ENCODE data around the gene TCEA2.
"Not testable (repeated sequence)": the region's sequence is repeated elsewhere in the genome, so short reads cannot be mapped to it uniquely, and the experiment has no call there.

Gene TCEA2

GRCh38 chr20:64116016-64116415 is 53.0 kb downstream of the TCEA2 start:
- no peak for DNase-seq
- Histone ChIP-seq H3K27me3 (ENCODE audit: control insufficient read depth in 1 of 2, insufficient read depth in 1 of 2, low read length in 2 of 2) (peaks cover 30 to 66% of the 10 kb centered on the region in 2 experiments), H4K91ac (ENCODE audit: low read length) (no peak overlapping the region), H3K4ac (ENCODE audit: low read depth in 1 of 2, low read length in 2 of 2) (no peak overlapping the region), H3K79me1 (replicated peaks; ENCODE audit: low read length, poor library complexity, severe bottlenecking) (no peaks in the 10 kb centered on the region), H4K8ac (ENCODE audit: low read length) (no peak overlapping the region), H3K14ac (ENCODE audit: low read length in 2 of 2) (no peak overlapping the region), H2BK15ac (ENCODE audit: low read depth, poor library complexity, severe bottlenecking) (no peak overlapping the region), H2BK120ac (ENCODE audit: low read depth, low read length) (no peak overlapping the region), H3K4me3 (ENCODE audit: insufficient read depth in 1 of 2, low read depth in 1 of 2, low read length in 2 of 2) (no peak overlapping the region), H3K18ac (ENCODE audit: low read depth in 1 of 2, low read length in 2 of 2) (no peak overlapping the region), H3K9ac (ENCODE audit: low read length) (no peak overlapping the region), H3K23ac (ENCODE audit: low read length in 2 of 2) (no peak overlapping the region), H3K27ac (ENCODE audit: low read length, poor library complexity, severe bottlenecking) (no peak overlapping the region), H2AK5ac (ENCODE audit: low read length, severe bottlenecking) (no peak overlapping the region), H2BK12ac (ENCODE audit: low read length in 2 of 2) (no peak overlapping the region), H3K9me3 (ENCODE audit: control insufficient read depth, low read length) (no peaks in the 10 kb centered on the region), H3K4me1 (ENCODE audit: control insufficient read depth, insufficient read depth, low read depth, low read length) (peaks cover 8% of the 10 kb centered on the region), H2AFZ (ENCODE audit: low read depth, low read length) (no peak overlapping the region), H3K4me2 (ENCODE audit: low read length, poor library complexity, severe bottlenecking) (no peak overlapping the region), H2BK5ac (ENCODE audit: low read depth, low read length, poor library complexity, severe bottlenecking) (no peak overlapping the region), H3K36me3 (ENCODE audit: control insufficient read depth in 1 of 2, insufficient read depth in 2 of 2, low read depth in 1 of 2, low read length in 2 of 2) (no peaks in the 10 kb centered on the region)
- WGBS, result 87% methylated on average over 21 of the region's 21 CpGs

DNA sequence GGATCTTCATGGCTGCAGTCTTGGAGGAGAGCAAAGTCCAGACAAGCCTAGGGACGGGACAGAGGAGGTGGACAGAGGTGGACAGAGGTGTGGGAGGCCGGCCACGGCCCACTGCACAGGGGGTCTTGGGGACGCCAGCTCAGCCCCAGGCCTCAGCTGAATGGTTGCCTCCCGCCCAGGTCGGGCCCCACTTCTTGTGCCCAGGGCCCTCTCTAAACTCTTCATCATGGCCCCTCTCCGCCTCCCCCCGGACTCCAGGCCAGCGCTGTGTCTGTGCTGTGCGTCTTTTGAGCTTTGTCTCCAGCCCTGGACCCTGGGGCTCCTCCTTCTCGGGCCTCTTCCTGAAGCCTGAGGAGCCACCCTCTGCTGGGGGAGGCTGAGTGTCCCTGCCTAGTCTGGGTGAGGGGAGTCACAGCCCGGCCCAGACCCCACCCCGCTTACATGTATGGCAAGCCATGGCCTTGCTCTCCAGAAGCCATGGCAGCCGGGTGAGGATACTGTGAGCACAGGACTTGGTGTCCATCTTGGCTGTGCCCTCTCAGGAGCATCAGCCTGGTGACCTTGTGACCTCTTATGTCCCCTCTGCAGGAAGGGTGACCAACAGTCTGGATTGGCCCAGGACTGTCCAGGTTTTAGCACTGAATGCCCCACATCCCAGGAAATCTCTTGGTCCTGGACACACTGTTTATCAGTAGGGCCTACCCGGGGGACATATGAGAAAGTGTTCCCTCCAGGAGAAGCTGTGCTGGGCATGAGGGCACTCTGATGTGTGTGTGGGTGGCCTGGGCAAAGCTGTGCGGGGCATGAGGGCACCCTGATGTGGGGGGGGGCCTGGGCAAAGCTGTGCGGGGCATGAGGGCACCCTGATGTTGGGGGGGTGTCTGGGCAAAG is 53.8 kb downstream of the TCEA2 start:
- Histone ChIP-seq H3K9ac (ENCODE audit: low read length) (no peak overlapping the region), H3K4me2 (ENCODE audit: low read length, poor library complexity, severe bottlenecking) (no peak overlapping the region), H4K8ac (ENCODE audit: low read length) (no peak overlapping the region), H3K23ac (ENCODE audit: low read length in 2 of 2) (no peak overlapping the region), H3K14ac (ENCODE audit: low read length in 2 of 2) (no peak overlapping the region), H3K27ac (ENCODE audit: low read length, poor library complexity, severe bottlenecking) (no peak overlapping the region), H2AFZ (ENCODE audit: low read depth, low read length) (no peak overlapping the region), H2AK5ac (ENCODE audit: low read length, severe bottlenecking) (no peak overlapping the region), H3K18ac (ENCODE audit: low read depth in 1 of 2, low read length in 2 of 2) (no peak overlapping the region), H2BK5ac (ENCODE audit: low read depth, low read length, poor library complexity, severe bottlenecking) (no peak overlapping the region), H3K4me3 (ENCODE audit: insufficient read depth in 1 of 2, low read depth in 1 of 2, low read length in 2 of 2) (no peak overlapping the region), H3K4me1 (ENCODE audit: control insufficient read depth, insufficient read depth, low read depth, low read length) (peaks cover 8% of the 10 kb centered on the region), H3K9me3 (ENCODE audit: control insufficient read depth, low read length) (no peaks in the 10 kb centered on the region), H3K36me3 (ENCODE audit: control insufficient read depth in 1 of 2, insufficient read depth in 2 of 2, low read depth in 1 of 2, low read length in 2 of 2) (no peaks in the 10 kb centered on the region), H3K27me3 (ENCODE audit: control insufficient read depth in 1 of 2, insufficient read depth in 1 of 2, low read length in 2 of 2) (peaks cover 38 to 71% of the 10 kb centered on the region in 2 experiments), H2BK15ac (ENCODE audit: low read depth, poor library complexity, severe bottlenecking) (no peak overlapping the region), H3K79me1 (replicated peaks; ENCODE audit: low read length, poor library complexity, severe bottlenecking) (no peaks in the 10 kb centered on the region), H3K4ac (ENCODE audit: low read depth in 1 of 2, low read length in 2 of 2) (no peak overlapping the region), H4K91ac (ENCODE audit: low read length) (no peak overlapping the region), H2BK12ac (ENCODE audit: low read length in 2 of 2) (no peak overlapping the region), H2BK120ac (ENCODE audit: low read depth, low read length) (no peak overlapping the region)
- no peak for DNase-seq
- 83% methylated on average over 15 of the region's 17 CpGs for WGBS

DNA sequence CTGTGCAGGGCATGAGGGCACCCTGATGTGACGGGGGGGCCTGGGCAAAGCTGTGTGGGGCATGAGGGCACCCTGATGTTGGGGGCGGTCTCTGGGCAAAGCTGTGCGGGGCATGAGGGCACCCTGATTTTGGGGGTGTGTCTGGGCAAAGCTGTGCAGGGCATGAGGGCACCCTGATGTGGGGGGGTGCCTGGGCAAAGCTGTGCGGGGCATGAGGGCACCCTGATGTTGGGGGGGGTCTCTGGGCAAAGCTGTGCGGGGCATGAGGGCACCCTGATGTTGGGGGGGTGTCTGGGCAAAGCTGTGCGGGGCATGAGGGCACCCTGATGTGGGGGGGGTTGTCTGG is 54.4 kb downstream of the TCEA2 start:
- not testable (repeated sequence) for H2BK12ac ChIP-seq (ENCODE audit: low read length in 2 of 2); H3K4ac ChIP-seq (ENCODE audit: low read depth in 1 of 2, low read length in 2 of 2); H2BK120ac ChIP-seq (ENCODE audit: low read depth, low read length); H2AFZ ChIP-seq (ENCODE audit: low read depth, low read length); H3K9ac ChIP-seq (ENCODE audit: low read length); H3K4me3 ChIP-seq (ENCODE audit: insufficient read depth in 1 of 2, low read depth in 1 of 2, low read length in 2 of 2); H3K36me3 ChIP-seq (ENCODE audit: control insufficient read depth in 1 of 2, insufficient read depth in 2 of 2, low read depth in 1 of 2, low read length in 2 of 2); H3K9me3 ChIP-seq (ENCODE audit: control insufficient read depth, low read length); H3K4me2 ChIP-seq (ENCODE audit: low read length, poor library complexity, severe bottlenecking); H4K8ac ChIP-seq (ENCODE audit: low read length); H3K23ac ChIP-seq (ENCODE audit: low read length in 2 of 2); H2BK15ac ChIP-seq (ENCODE audit: low read depth, poor library complexity, severe bottlenecking); H2BK5ac ChIP-seq (ENCODE audit: low read depth, low read length, poor library complexity, severe bottlenecking); H3K14ac ChIP-seq (ENCODE audit: low read length in 2 of 2); H3K18ac ChIP-seq (ENCODE audit: low read depth in 1 of 2, low read length in 2 of 2); H3K27ac ChIP-seq (ENCODE audit: low read length, poor library complexity, severe bottlenecking); H4K91ac ChIP-seq (ENCODE audit: low read length); DNase-seq; H3K79me1 ChIP-seq (replicated peaks; ENCODE audit: low read length, poor library complexity, severe bottlenecking); H2AK5ac ChIP-seq (ENCODE audit: low read length, severe bottlenecking); H3K4me1 ChIP-seq (ENCODE audit: control insufficient read depth, insufficient read depth, low read depth, low read length)
- peaks cover 41 to 71% of the 10 kb centered on the region in 2 experiments for H3K27me3 ChIP-seq (ENCODE audit: control insufficient read depth in 1 of 2, insufficient read depth in 1 of 2, low read length in 2 of 2)
- WGBS, result 40% methylated on average over 1 of the region's 6 CpGs

- H4K8ac ChIP-seq (ENCODE audit: low read length), result no peak overlapping the region
- H3K4me3 ChIP-seq (ENCODE audit: insufficient read depth in 1 of 2, low read depth in 1 of 2, low read length in 2 of 2), result no peak overlapping the region
- no peak overlapping the region for H3K23ac ChIP-seq (ENCODE audit: low read length in 2 of 2)
- no peak for DNase-seq
- no peak overlapping the region for H3K9ac ChIP-seq (ENCODE audit: low read length)
- H2BK120ac ChIP-seq (ENCODE audit: low read depth, low read length), result no peak overlapping the region
- no peak overlapping the region for H3K18ac ChIP-seq (ENCODE audit: low read depth in 1 of 2, low read length in 2 of 2)
- no peak overlapping the region for H3K4me2 ChIP-seq (ENCODE audit: low read length, poor library complexity, severe bottlenecking)
- no peaks in the 10 kb centered on the region for H3K36me3 ChIP-seq (ENCODE audit: control insufficient read depth in 1 of 2, insufficient read depth in 2 of 2, low read depth in 1 of 2, low read length in 2 of 2)
- WGBS, result 82% methylated on average over 8 of the region's 8 CpGs
- peaks cover 8% of the 10 kb centered on the region for H3K4me1 ChIP-seq (ENCODE audit: control insufficient read depth, insufficient read depth, low read depth, low read length)
- no peak overlapping the region for H2AK5ac ChIP-seq (ENCODE audit: low read length, severe bottlenecking)
- no peaks in the 10 kb centered on the region for H3K9me3 ChIP-seq (ENCODE audit: control insufficient read depth, low read length)
- no peak overlapping the region for H2BK15ac ChIP-seq (ENCODE audit: low read depth, poor library complexity, severe bottlenecking)
- H2BK5ac ChIP-seq (ENCODE audit: low read depth, low read length, poor library complexity, severe bottlenecking), result no peak overlapping the region
- no peak overlapping the region for H3K14ac ChIP-seq (ENCODE audit: low read length in 2 of 2)
- H3K27me3 ChIP-seq (ENCODE audit: control insufficient read depth in 1 of 2, insufficient read depth in 1 of 2, low read length in 2 of 2), result peaks cover 41 to 65% of the 10 kb centered on the region in 2 experiments
- H4K91ac ChIP-seq (ENCODE audit: low read length), result no peak overlapping the region
- H2BK12ac ChIP-seq (ENCODE audit: low read length in 2 of 2), result no peak overlapping the region
- no peak overlapping the region for H3K4ac ChIP-seq (ENCODE audit: low read depth in 1 of 2, low read length in 2 of 2)
- no peak overlapping the region for H2AFZ ChIP-seq (ENCODE audit: low read depth, low read length)
- H3K79me1 ChIP-seq (replicated peaks; ENCODE audit: low read length, poor library complexity, severe bottlenecking), result no peaks in the 10 kb centered on the region
- no peak overlapping the region for H3K27ac ChIP-seq (ENCODE audit: low read length, poor library complexity, severe bottlenecking)
Observed at GRCh38 chr20:64119301-64119680, 56.3 kb downstream of the TCEA2 start.

Measured in mesenchymal stem cell (in vitro differentiated cells and primary cell).